DND-41 (cell line): ENCODE data around the gene ARF1.

Experiments used
- ATAC-seq: fragments of 200-7000 bp; cut with Tn5 transposase; 3 replicates; pipeline ENCODE4 v1.9.1; 2021; ENCODE audit warnings: low read depth; ENCODE audit not compliant: insufficient read depth
- DNase-seq: peaks from one replicate; pipeline ENCODE4 v3.0.0-alpha.2; 2020
- H2AFZ ChIP-seq: 2 replicates; pipeline ENCODE4 v1.6.0; 2012; ENCODE audit warnings: low read depth, low read length
- H3K27ac ChIP-seq: 2 replicates; pipeline ENCODE4 v1.5.1; 2012; ENCODE audit warnings: low read length, inconsistent platforms
- H3K27me3 ChIP-seq: fragments of 200-600 bp; sonication (generic); 2 replicates; pipeline ENCODE4 v1.6.0; 2012; ENCODE audit warnings: low read length, mild to moderate bottlenecking, inconsistent platforms; ENCODE audit not compliant: insufficient read depth, poor library complexity
- H3K36me3 ChIP-seq: 2 replicates; pipeline ENCODE4 v1.5.1; 2012; ENCODE audit warnings: low read length, inconsistent platforms; ENCODE audit not compliant: insufficient read depth
- H3K4me1 ChIP-seq: 2 replicates; pipeline ENCODE4 v1.5.1; 2012; ENCODE audit warnings: mild to moderate bottlenecking, low read length; ENCODE audit not compliant: insufficient read depth
- H3K4me2 ChIP-seq: 2 replicates; pipeline ENCODE4 v1.6.0; 2012; ENCODE audit warnings: mild to moderate bottlenecking, moderate library complexity, low read length, inconsistent platforms; ENCODE audit not compliant: insufficient read depth
- H3K4me3 ChIP-seq, 2 experiments: fragments of 200-600 bp in 1 of 2; shearing (Covaris generic) in 1 of 2; 2 replicates each; pipeline ENCODE4 v1.5.1; 2012 to 2016; ENCODE audit warnings: inconsistent platforms in 2 of 2, low read length in 2 of 2, mild to moderate bottlenecking in 2 of 2, low read depth in 1 of 2, moderate library complexity in 1 of 2
- H3K79me2 ChIP-seq: 2 replicates; pipeline ENCODE4 v1.6.0; 2012; ENCODE audit warnings: low read length, inconsistent platforms; ENCODE audit not compliant: insufficient read depth
- H3K9ac ChIP-seq: 2 replicates; pipeline ENCODE4 v1.6.0; 2012; ENCODE audit warnings: low read depth, mild to moderate bottlenecking, inconsistent platforms, low read length, moderate library complexity
- H3K9me3 ChIP-seq: 2 replicates; pipeline ENCODE4 v1.5.1; 2012; ENCODE audit warnings: low read length, moderate library complexity, mild to moderate bottlenecking, inconsistent platforms; ENCODE audit not compliant: insufficient read depth, severe bottlenecking
- H4K20me1 ChIP-seq: 2 replicates; pipeline ENCODE4 v1.6.0; 2012; ENCODE audit warnings: low read length; ENCODE audit not compliant: insufficient read depth
- CTCF ChIP-seq: IDR thresholded peaks from 2 replicates; pipeline ENCODE4 v1.5.1; 2012; ENCODE audit warnings: borderline replicate concordance, low read length, moderate library complexity, mild to moderate bottlenecking; ENCODE audit not compliant: poor library complexity, severe bottlenecking; ENCODE audit errors: extremely low read depth
- EZH2 ChIP-seq: IDR thresholded peaks from 3 replicates; pipeline ENCODE4 v1.6.1; 2012; ENCODE audit warnings: borderline replicate concordance, low read depth, mild to moderate bottlenecking, moderate library complexity, low read length, inconsistent platforms; ENCODE audit not compliant: severe bottlenecking

The ARF1 gene

GRCh38 chr1:228077565-228078330, 4.8 kb upstream of the ARF1 start:
- peaks cover 32% of the 10 kb centered on the region for H3K79me2 ChIP-seq
- DNase-seq (no peak), ATAC-seq (no peak)
- no peak overlapping the region for H3K4me2 ChIP-seq
- H3K4me1 ChIP-seq = peaks cover 19% of the 10 kb centered on the region
- no peak overlapping the region for H3K4me3 ChIP-seq
- no peak overlapping the region for H2AFZ ChIP-seq
- no peak overlapping the region for H3K27ac ChIP-seq
- H3K9ac ChIP-seq = no peak overlapping the region
- no peaks in the 10 kb centered on the region for H3K27me3 ChIP-seq
- H4K20me1 ChIP-seq = peaks cover 53% of the 10 kb centered on the region
- TF ChIP-seq EZH2 (no peak), CTCF (no peak)
- H3K9me3 ChIP-seq = no peaks in the 10 kb centered on the region
- H3K36me3 ChIP-seq = peaks cover 3% of the 10 kb centered on the region; the same call in 1 of the 2 replicates

- no peak for DNase-seq
- H3K4me3 ChIP-seq = no peak overlapping the region
- no peak overlapping the region for H2AFZ ChIP-seq
- H3K27me3 ChIP-seq = no peaks in the 10 kb centered on the region
- H3K79me2 ChIP-seq = peaks cover 44% of the 10 kb centered on the region
- peaks cover 23% of the 10 kb centered on the region for H3K4me1 ChIP-seq
- H3K4me2 ChIP-seq = no peak overlapping the region
- no peaks in the 10 kb centered on the region for H3K9me3 ChIP-seq
- peaks cover 60% of the 10 kb centered on the region for H4K20me1 ChIP-seq
- TF ChIP-seq CTCF (no peak), EZH2 (no peak)
- no peak for ATAC-seq
- H3K9ac ChIP-seq = no peak overlapping the region
- H3K27ac ChIP-seq = no peak overlapping the region
- peaks cover 14% of the 10 kb centered on the region; the same call in 1 of the 2 replicates for H3K36me3 ChIP-seq
Observed at GRCh38 chr1:228079013-228079412, 3.5 kb upstream of the ARF1 start.

GRCh38 chr1:228079601-228080263, 2.8 kb upstream of the ARF1 start:
- Histone ChIP-seq H2AFZ (no peak overlapping the region), H3K4me3 (no peak overlapping the region), H3K27me3 (no peaks in the 10 kb centered on the region), H3K4me1 (peaks cover 31% of the 10 kb centered on the region), H4K20me1 (peaks cover 67% of the 10 kb centered on the region), H3K36me3 (peaks cover 20% of the 10 kb centered on the region; the same call in 1 of the 2 replicates), H3K9me3 (no peaks in the 10 kb centered on the region), H3K27ac (no peak overlapping the region), H3K9ac (no peak overlapping the region), H3K4me2 (0 out of 2 replicates have a peak overlapping the region, but pooled peaks have one; percentile 25), H3K79me2 (peaks cover 51% of the 10 kb centered on the region)
- ATAC-seq = no peak
- TF ChIP-seq CTCF (no peak), EZH2 (no peak)
- no peak for DNase-seq
